ENCODE data around the gene KCNH3. TPM values are rescaled to one million over a fixed set of nuclear protein-coding genes. Genes with fewer than 3 reads are reported as not detected.
"Not testable (repeated sequence)": the region's sequence is repeated elsewhere in the genome, so short reads cannot be mapped to it uniquely, and the experiment has no call there.

KCNH3 gene
- polyA plus RNA-seq, 4 donors: 0.22 to 3.4 TPM; not detected in 2

DNA sequence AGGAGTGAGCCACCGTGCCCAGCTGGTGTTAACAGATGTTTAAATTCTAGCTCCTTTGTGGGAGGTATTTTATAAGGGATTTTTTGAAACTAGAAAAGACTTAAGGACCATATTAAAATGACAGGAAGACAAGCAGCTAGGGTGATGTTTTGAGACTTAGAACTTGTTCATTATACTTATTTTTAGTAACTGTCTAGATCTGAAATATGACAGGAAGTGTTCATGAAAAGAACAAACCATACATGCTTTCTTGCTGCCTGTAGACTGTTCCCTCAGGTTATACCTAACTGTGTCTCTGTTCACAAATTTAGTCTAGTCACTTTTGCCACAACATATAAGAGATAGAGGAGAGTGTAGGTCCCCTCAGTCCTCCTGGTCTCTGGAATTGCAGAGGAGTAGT, 36.9 kb upstream of the KCNH3 start:
- DNase-seq (no peak), FAIRE-seq (no peak)
- Histone ChIP-seq H3K27ac (ENCODE audit: low read depth in 1 of 3, low read length in 2 of 3) (no peak overlapping the region), H3K36me3 (ENCODE audit: control insufficient read depth in 3 of 3, insufficient read depth in 2 of 3, low read depth in 1 of 3, low read length in 3 of 3) (peaks cover 3 to 28% (median 3%) of the 10 kb centered on the region in 3 donors), H3K4me3 (ENCODE audit: low read depth in 1 of 3, low read length in 3 of 3) (no peak overlapping the region), H3K9me3 (ENCODE audit: control insufficient read depth in 2 of 2, insufficient read depth in 1 of 2, low read depth in 1 of 2, low read length in 1 of 2) (no peaks in the 10 kb centered on the region), H3K4me1 (ENCODE audit: control insufficient read depth in 3 of 3, insufficient read depth in 2 of 3, low read depth in 1 of 3, low read length in 2 of 3) (no peaks in the 10 kb centered on the region), H3K27me3 (ENCODE audit: control insufficient read depth in 3 of 3, insufficient read depth in 3 of 3, low read length in 3 of 3) (no peaks in the 10 kb centered on the region)
- WGBS, 3 donors: 67 to 95% (median 85%) methylated on average over 1 of the region's 1 CpG

DNA sequence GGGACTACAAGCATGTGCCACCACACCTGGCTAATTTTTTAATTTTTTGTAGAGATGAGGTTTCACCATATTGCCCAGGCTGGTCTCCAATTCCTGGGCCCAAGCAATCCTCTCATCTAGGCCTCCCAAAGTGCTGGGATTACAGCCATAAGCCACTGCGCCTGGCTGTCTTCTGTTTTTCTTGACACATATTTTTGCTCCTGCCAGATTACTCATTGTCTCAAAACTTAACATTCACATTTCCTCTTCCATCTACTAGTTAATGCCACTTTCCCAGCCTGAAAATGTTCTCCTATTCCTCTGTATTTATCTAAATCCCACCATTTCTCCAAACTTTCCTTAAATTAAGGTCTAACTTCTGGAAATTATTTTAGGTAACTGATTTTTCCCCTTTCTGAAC, 36.2 kb upstream of the KCNH3 start:
- 100% methylated on average over 1 of the region's 1 CpG for WGBS, 3 donors
- H3K27ac ChIP-seq (ENCODE audit: low read depth in 1 of 3, low read length in 2 of 3): no peak overlapping the region
- no peaks in the 10 kb centered on the region for H3K27me3 ChIP-seq (ENCODE audit: control insufficient read depth in 3 of 3, insufficient read depth in 3 of 3, low read length in 3 of 3)
- DNase-seq (no peak), FAIRE-seq (no peak)
- H3K36me3 ChIP-seq (ENCODE audit: control insufficient read depth in 3 of 3, insufficient read depth in 2 of 3, low read depth in 1 of 3, low read length in 3 of 3): peaks cover 2 to 28% (median 3%) of the 10 kb centered on the region in 3 donors
- H3K9me3 ChIP-seq (ENCODE audit: control insufficient read depth in 2 of 2, insufficient read depth in 1 of 2, low read depth in 1 of 2, low read length in 1 of 2): no peaks in the 10 kb centered on the region
- no peaks in the 10 kb centered on the region for H3K4me1 ChIP-seq (ENCODE audit: control insufficient read depth in 3 of 3, insufficient read depth in 2 of 3, low read depth in 1 of 3, low read length in 2 of 3)
- no peak overlapping the region for H3K4me3 ChIP-seq (ENCODE audit: low read depth in 1 of 3, low read length in 3 of 3)

DNA sequence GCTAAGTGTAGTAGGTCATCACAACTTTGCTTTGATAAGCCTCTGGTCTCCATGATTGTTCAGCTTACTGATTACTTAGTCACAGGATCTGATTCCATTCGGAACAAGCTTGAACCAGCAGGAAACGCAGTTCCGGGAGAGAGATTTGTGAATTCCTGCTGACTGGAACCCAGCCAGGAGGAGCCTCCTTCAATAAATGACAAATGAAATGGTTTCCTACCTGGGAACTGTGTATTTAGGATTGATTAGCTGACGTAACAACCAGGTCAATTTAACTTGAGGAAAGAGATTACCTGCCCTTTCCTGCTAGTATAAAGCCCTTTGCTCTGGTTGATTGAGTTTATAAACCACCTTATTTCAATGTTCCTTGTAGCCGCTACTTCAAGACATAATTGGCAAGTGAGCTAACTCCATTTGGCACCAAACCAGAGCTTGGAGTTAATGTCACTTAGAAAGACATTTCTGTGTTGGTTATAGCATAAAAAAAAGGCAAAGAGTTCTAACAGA, 35.1 kb upstream of the KCNH3 start:
- Histone ChIP-seq H3K4me3 (ENCODE audit: low read depth in 1 of 3, low read length in 3 of 3) (no peak overlapping the region), H3K36me3 (ENCODE audit: control insufficient read depth in 3 of 3, insufficient read depth in 2 of 3, low read depth in 1 of 3, low read length in 3 of 3) (peaks cover 2 to 30% (median 3%) of the 10 kb centered on the region in 3 donors), H3K9me3 (ENCODE audit: control insufficient read depth in 2 of 2, insufficient read depth in 1 of 2, low read depth in 1 of 2, low read length in 1 of 2) (no peaks in the 10 kb centered on the region), H3K27me3 (ENCODE audit: control insufficient read depth in 3 of 3, insufficient read depth in 3 of 3, low read length in 3 of 3) (no peaks in the 10 kb centered on the region), H3K27ac (ENCODE audit: low read depth in 1 of 3, low read length in 2 of 3) (peak overlapping the region; percentile 32 to 67 (median 63)), H3K4me1 (ENCODE audit: control insufficient read depth in 3 of 3, insufficient read depth in 2 of 3, low read depth in 1 of 3, low read length in 2 of 3) (no peaks in the 10 kb centered on the region)
- no peak for FAIRE-seq
- 33 to 53% (median 43%) methylated on average over 5 of the region's 5 CpGs for WGBS, 3 donors
- DNase-seq: peak; percentile 55 to 61

DNA sequence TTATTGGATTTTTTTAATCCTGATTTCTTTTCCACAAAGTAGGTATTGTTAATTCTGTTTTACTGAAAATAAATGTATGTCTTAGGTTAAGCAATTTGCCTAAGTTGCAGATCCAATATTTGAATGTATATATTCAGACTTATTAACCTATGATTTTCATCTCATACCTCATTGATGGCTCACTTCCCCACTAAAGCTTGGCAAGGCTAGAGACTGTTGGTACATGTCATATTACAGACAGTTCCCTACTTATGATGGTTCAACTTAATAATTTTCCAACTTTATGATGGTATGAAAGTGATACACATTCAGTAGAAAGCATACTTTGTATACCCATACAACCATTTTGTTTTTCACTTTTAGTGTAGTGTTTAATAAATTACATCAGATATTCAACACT, 33.2 kb upstream of the KCNH3 start:
- H3K4me3 ChIP-seq (ENCODE audit: low read depth in 1 of 3, low read length in 3 of 3): no peak overlapping the region
- H3K36me3 ChIP-seq (ENCODE audit: control insufficient read depth in 3 of 3, insufficient read depth in 2 of 3, low read depth in 1 of 3, low read length in 3 of 3): peaks cover 0 to 29% (median 3%) of the 10 kb centered on the region in 3 donors
- DNase-seq: no peak
- no peak overlapping the region for H3K27ac ChIP-seq (ENCODE audit: low read depth in 1 of 3, low read length in 2 of 3)
- no peaks in the 10 kb centered on the region for H3K9me3 ChIP-seq (ENCODE audit: control insufficient read depth in 2 of 2, insufficient read depth in 1 of 2, low read depth in 1 of 2, low read length in 1 of 2)
- no peaks in the 10 kb centered on the region for H3K4me1 ChIP-seq (ENCODE audit: control insufficient read depth in 3 of 3, insufficient read depth in 2 of 3, low read depth in 1 of 3, low read length in 2 of 3)
- H3K27me3 ChIP-seq (ENCODE audit: control insufficient read depth in 3 of 3, insufficient read depth in 3 of 3, low read length in 3 of 3): no peaks in the 10 kb centered on the region
- no peak for FAIRE-seq

DNA sequence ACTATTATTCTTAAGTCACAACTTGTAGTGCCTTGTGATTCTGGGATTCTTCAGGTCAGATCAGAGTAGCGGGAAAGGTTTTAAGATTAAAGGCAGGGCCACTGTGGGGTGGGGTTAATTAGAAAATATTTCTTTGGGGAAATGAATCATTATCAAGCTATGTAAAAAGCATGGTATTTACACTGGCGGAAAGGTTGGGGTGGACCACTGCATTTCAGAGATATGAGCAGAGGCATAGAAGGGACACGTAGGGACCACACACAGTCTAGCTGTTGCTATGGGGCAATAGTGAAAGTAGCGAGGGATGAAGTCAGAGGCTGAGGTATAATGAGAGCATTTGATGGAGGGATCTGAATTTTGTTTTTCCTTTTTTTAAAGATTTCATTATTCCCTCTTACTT, 31.7 kb upstream of the KCNH3 start:
- no peak overlapping the region for H3K4me3 ChIP-seq (ENCODE audit: low read depth in 1 of 3, low read length in 3 of 3)
- WGBS, 3 donors: 90 to 98% (median 90%) methylated on average over 4 of the region's 4 CpGs
- H3K9me3 ChIP-seq (ENCODE audit: control insufficient read depth in 2 of 2, insufficient read depth in 1 of 2, low read depth in 1 of 2, low read length in 1 of 2): no peaks in the 10 kb centered on the region
- peaks cover 0 to 20% (median 0%) of the 10 kb centered on the region in 3 donors for H3K36me3 ChIP-seq (ENCODE audit: control insufficient read depth in 3 of 3, insufficient read depth in 2 of 3, low read depth in 1 of 3, low read length in 3 of 3)
- no peak for DNase-seq
- FAIRE-seq: no peak
- no peak overlapping the region for H3K27ac ChIP-seq (ENCODE audit: low read depth in 1 of 3, low read length in 2 of 3)
- no peaks in the 10 kb centered on the region for H3K4me1 ChIP-seq (ENCODE audit: control insufficient read depth in 3 of 3, insufficient read depth in 2 of 3, low read depth in 1 of 3, low read length in 2 of 3)
- no peaks in the 10 kb centered on the region for H3K27me3 ChIP-seq (ENCODE audit: control insufficient read depth in 3 of 3, insufficient read depth in 3 of 3, low read length in 3 of 3)

DNA sequence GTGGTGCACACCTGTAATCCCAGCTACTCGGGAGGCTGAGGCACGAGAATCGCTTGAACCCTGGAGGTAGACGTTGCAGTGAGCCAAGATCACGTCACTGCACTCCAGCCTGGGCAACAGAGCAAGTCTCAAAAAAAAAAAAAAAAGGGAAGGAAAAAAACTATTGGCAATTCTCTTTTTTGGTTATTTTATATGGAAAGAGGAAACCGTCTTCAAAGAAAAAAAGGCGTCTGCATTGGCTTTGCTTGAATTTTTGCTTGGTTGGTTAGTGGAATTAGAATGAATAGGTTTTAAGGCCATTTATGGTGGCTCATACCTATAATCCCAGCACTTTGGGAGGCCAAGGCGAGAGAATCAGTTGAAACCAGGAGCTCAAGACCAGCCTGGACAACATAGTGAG, 29.1 kb upstream of the KCNH3 start:
- H3K9me3 ChIP-seq (ENCODE audit: control insufficient read depth in 2 of 2, insufficient read depth in 1 of 2, low read depth in 1 of 2, low read length in 1 of 2); FAIRE-seq; H3K27me3 ChIP-seq (ENCODE audit: control insufficient read depth in 3 of 3, insufficient read depth in 3 of 3, low read length in 3 of 3); DNase-seq; H3K4me3 ChIP-seq (ENCODE audit: low read depth in 1 of 3, low read length in 3 of 3); H3K27ac ChIP-seq (ENCODE audit: low read depth in 1 of 3, low read length in 2 of 3); H3K4me1 ChIP-seq (ENCODE audit: control insufficient read depth in 3 of 3, insufficient read depth in 2 of 3, low read depth in 1 of 3, low read length in 2 of 3): not testable (repeated sequence)
- 93 to 97% (median 96%) methylated on average over 8 of the region's 8 CpGs for WGBS, 3 donors
- H3K36me3 ChIP-seq (ENCODE audit: control insufficient read depth in 3 of 3, insufficient read depth in 2 of 3, low read depth in 1 of 3, low read length in 3 of 3): peaks cover 0 to 15% (median 0%) of the 10 kb centered on the region in 3 donors

DNA sequence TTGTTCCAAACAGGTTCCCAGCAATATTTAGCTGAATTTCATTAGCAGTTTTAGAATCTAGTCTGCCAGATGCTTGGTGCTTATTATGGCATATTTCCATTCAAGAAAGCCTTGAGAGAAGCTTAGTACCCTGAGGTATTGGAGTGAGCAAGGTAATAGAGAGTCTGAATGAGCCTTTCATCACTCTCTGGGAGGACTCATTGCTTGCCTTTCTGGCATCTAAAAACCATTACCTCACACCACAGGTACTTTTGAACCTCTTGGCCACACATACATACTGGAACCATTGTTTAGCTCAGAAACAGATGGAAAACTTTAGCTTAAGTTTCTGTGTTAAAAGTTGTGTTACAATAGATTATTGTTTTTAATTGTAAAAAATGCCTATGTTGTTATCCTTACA, 27.4 kb upstream of the KCNH3 start:
- Histone ChIP-seq H3K4me3 (ENCODE audit: low read depth in 1 of 3, low read length in 3 of 3) (no peak overlapping the region), H3K36me3 (ENCODE audit: control insufficient read depth in 3 of 3, insufficient read depth in 2 of 3, low read depth in 1 of 3, low read length in 3 of 3) (peaks cover 0 to 12% (median 0%) of the 10 kb centered on the region in 3 donors)
- no peak for FAIRE-seq

DNA sequence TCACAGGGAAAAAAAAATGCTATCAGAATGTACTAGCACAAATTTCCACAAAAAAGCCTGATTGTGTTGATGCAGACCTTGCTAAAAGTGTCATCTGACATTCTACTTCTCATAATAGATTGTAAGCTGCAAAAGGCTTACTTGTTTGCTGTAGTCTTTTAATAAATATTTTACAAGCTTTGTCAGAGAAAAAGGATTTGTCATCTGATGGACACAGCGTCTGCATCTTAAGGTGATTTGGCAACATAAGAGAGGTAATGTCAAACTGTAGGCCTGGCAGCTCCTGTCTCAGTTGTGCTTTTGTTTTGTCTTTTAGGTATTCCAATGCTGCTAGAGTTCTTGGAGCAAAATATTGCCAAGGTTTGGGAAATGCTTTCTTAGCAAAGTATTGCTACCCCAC, 26.3 kb upstream of the KCNH3 start:
- no peak for FAIRE-seq
- Histone ChIP-seq H3K4me3 (ENCODE audit: low read depth in 1 of 3, low read length in 3 of 3) (no peak overlapping the region), H3K27me3 (ENCODE audit: control insufficient read depth in 3 of 3, insufficient read depth in 3 of 3, low read length in 3 of 3) (no peaks in the 10 kb centered on the region), H3K27ac (ENCODE audit: low read depth in 1 of 3, low read length in 2 of 3) (no peak overlapping the region), H3K9me3 (ENCODE audit: control insufficient read depth in 2 of 2, insufficient read depth in 1 of 2, low read depth in 1 of 2, low read length in 1 of 2) (no peaks in the 10 kb centered on the region), H3K36me3 (ENCODE audit: control insufficient read depth in 3 of 3, insufficient read depth in 2 of 3, low read depth in 1 of 3, low read length in 3 of 3) (peaks cover 0 to 9% (median 0%) of the 10 kb centered on the region in 3 donors), H3K4me1 (ENCODE audit: control insufficient read depth in 3 of 3, insufficient read depth in 2 of 3, low read depth in 1 of 3, low read length in 2 of 3) (no peaks in the 10 kb centered on the region)
- no peak for DNase-seq
- WGBS, 3 donors: 85 to 91% (median 88%) methylated on average over 1 of the region's 1 CpG

More for the DNA sequence above, 27.4 kb upstream of the KCNH3 start:
- no peak for DNase-seq
- Histone ChIP-seq H3K27ac (ENCODE audit: low read depth in 1 of 3, low read length in 2 of 3) (no peak overlapping the region), H3K4me1 (ENCODE audit: control insufficient read depth in 3 of 3, insufficient read depth in 2 of 3, low read depth in 1 of 3, low read length in 2 of 3) (no peaks in the 10 kb centered on the region), H3K9me3 (ENCODE audit: control insufficient read depth in 2 of 2, insufficient read depth in 1 of 2, low read depth in 1 of 2, low read length in 1 of 2) (no peaks in the 10 kb centered on the region), H3K27me3 (ENCODE audit: control insufficient read depth in 3 of 3, insufficient read depth in 3 of 3, low read length in 3 of 3) (no peaks in the 10 kb centered on the region)

DNA sequence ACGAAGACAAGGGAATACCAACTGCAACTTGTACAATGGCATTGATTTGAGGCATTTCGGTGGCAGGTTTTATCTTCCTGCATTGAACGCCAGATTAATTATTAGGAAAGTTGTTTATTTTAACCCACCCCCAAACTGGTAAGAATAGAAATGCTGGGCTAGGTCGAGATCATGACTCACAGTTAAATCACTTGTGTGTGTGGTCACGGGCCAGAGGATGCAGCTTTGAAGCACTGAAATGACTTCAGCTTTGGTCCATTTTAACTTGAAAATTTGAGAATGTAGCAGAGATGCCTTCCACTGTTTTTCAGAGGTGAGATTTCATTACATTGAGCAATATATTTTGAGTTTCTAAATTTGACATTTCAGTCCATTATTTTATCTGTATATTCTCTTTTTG, 23.6 kb upstream of the KCNH3 start:
- Histone ChIP-seq H3K4me3 (ENCODE audit: low read depth in 1 of 3, low read length in 3 of 3) (no peak overlapping the region), H3K36me3 (ENCODE audit: control insufficient read depth in 3 of 3, insufficient read depth in 2 of 3, low read depth in 1 of 3, low read length in 3 of 3) (peaks cover 0 to 6% (median 0%) of the 10 kb centered on the region in 3 donors), H3K27me3 (ENCODE audit: control insufficient read depth in 3 of 3, insufficient read depth in 3 of 3, low read length in 3 of 3) (no peaks in the 10 kb centered on the region), H3K9me3 (ENCODE audit: control insufficient read depth in 2 of 2, insufficient read depth in 1 of 2, low read depth in 1 of 2, low read length in 1 of 2) (no peaks in the 10 kb centered on the region), H3K27ac (ENCODE audit: low read depth in 1 of 3, low read length in 2 of 3) (no peak overlapping the region), H3K4me1 (ENCODE audit: control insufficient read depth in 3 of 3, insufficient read depth in 2 of 3, low read depth in 1 of 3, low read length in 2 of 3) (no peaks in the 10 kb centered on the region)
- DNase-seq (no peak), FAIRE-seq (no peak)
- WGBS, 3 donors: 75 to 78% (median 76%) methylated on average over 5 of the region's 5 CpGs
